D721Med (cell line): ENCODE data around the gene CYP2U1.

Experiments
- DNase-seq: peaks from one replicate; pipeline ENCODE4 v3.0.0; 2011; ENCODE audit warnings: low spot score; ENCODE audit not compliant: insufficient read length
- FAIRE-seq: peaks from 2 replicates; lab custom pipeline; 2011; peaks lifted over from hg19 to GRCh38; lab: Jason Lieb, UNC
- TF ChIP-seq, protein P1 (sequence below): IDR thresholded peaks from 2 replicates; pipeline ENCODE4 v1.5.1; 2012; ENCODE audit warnings: mild to moderate bottlenecking, control low read depth; ENCODE audit not compliant: insufficient read depth; ENCODE audit errors: missing control alignments

The CYP2U1 gene

DNA sequence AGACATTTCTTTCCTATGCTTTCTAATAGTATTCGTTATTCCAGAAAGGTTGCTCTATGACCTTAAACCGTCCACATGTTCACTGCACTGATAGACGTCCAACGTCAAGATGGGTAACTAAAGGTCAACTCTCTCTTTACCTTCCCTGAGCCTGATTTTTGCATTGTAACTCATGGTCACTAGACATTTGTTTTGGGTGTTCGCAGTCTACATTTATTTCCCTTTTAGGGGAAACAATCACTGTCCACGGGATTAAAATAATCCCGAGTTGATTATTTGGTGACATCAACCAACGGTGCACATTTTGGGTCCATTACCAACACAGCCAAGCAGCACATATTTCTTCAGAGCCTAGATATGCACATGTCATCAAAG is 57.8 kb downstream of the CYP2U1 start:
- FAIRE-seq (peak; percentile 51), DNase-seq (no peak)

DNA sequence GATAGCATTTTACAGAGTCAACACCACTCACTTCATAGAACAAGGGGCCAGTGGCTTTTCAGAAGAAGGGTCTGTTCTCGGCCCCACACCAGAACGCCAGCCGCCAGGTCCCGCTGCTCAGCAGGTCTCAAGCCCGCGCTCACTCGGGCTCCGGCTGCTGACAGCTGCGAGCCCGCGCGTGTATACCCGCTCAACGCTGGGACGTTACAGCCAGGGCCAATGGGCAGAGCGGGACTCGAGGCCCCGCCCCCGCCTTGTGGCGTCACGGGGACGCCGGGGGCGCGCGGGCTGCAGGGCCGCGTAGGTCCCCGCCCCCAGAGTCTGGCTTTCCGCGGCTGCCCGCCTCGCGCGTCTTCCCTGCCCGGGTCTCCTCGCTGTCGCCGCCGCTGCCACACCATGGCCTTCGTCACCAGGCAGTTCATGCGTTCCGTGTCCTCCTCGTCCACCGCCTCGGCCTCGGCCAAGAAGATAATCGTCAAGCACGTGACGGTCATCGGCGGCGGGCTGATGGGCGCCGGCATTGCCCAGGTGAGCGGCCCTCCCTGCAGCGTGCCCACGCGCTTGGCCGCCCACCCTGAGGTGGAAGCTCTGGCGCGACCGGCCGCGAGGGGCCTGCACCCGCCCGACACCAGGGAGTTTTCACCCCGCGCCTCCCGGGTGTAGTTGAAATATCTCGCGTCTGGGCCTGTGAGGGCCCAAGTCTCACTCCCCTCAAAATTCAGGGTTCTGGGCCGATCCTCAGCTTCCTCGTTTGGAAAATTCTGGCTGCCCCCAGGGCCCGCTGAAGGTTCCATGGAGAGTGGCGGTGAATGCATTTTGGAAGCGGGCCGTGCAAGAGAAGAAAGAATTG is 58.4 kb downstream of the CYP2U1 start, which contains the start of gene HADH:
Gene HADH (plus strand): TSS at position 353 of the 850 bp plus-strand sequence. CDS start 44 bp downstream, at position 397.
- FAIRE-seq (no peak), DNase-seq (peak; percentile 92)
- TF ChIP-seq, protein P1, sequence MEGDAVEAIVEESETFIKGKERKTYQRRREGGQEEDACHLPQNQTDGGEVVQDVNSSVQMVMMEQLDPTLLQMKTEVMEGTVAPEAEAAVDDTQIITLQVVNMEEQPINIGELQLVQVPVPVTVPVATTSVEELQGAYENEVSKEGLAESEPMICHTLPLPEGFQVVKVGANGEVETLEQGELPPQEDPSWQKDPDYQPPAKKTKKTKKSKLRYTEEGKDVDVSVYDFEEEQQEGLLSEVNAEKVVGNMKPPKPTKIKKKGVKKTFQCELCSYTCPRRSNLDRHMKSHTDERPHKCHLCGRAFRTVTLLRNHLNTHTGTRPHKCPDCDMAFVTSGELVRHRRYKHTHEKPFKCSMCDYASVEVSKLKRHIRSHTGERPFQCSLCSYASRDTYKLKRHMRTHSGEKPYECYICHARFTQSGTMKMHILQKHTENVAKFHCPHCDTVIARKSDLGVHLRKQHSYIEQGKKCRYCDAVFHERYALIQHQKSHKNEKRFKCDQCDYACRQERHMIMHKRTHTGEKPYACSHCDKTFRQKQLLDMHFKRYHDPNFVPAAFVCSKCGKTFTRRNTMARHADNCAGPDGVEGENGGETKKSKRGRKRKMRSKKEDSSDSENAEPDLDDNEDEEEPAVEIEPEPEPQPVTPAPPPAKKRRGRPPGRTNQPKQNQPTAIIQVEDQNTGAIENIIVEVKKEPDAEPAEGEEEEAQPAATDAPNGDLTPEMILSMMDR, result no peak

More for the DNA sequence above, 57.8 kb downstream of the CYP2U1 start:
- TF ChIP-seq, protein P1, result no peak

DNA sequence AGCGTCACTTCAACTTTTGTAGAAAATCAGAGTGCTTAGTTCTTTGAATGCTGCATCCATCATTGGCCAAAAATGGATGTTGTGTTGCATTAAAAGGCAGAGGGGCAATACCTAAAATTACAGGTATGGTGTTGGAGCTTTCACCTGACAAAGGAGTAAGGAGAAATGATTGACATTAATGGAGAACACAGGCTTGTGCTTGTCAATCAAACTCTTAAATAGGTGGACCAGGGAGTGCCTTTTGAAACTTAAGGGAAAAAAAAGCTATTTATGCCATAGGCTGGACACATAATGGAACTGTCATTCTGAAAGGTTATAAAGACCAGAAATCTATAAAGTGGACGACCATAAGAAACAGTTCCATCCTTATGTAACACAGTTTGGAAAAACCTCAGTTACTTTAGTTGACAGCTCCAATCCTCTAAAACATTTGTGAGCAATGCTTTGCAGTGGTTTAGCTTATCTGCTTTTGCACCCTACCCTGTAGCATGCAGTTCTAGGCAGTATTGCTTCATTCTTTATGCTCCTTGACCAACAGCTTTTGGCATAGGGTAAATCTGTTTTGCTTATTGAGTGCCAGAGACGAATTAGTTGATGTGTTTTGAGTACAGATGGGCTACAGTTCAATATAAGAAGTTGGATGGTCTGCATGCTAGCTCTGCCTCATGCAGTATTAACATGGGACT is 60.7 kb downstream of the CYP2U1 start:
- DNase-seq, result no peak
- TF ChIP-seq, protein P1, result no peak
- no peak for FAIRE-seq

DNA sequence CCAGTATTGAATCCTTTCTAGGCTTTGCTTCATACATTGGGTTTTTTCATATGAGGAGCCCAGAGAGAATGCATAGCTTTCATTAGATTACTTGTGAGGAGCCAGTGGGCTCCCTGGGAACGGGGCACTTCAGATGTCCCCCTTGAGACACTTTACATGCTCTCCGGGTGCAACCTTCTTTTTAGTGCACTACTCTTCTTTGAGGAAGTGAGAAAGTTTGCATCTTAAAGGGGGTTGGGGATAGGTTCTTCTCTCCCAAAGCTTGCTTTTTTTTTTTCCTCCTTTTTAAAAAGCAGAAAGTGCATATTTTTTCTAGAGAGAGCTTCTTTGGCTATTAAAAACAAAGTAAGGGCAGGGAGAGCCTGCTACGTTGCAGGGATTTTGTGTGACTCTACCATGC is 62.6 kb downstream of the CYP2U1 start:
- TF ChIP-seq, protein P1, result no peak
- FAIRE-seq, result no peak
- no peak for DNase-seq

DNA sequence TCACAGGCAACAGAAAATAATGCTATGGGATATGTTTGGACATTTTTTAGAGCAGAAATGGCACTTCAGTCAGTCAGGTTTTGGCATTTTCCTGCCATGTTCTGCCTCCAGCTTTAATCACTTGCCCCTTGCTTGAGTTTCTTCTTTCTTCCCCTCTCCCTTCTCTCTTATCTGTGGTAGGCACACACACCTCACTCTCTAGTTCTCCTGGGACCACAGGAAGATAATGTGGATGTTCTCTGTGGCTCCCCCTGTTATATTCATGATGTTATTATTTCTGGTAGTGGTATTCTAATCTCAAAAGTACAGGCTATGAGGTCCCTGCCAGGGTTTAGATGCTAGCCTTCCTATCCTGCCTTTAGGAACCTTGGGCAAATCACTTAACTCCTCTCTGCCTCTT is 63.5 kb downstream of the CYP2U1 start:
- FAIRE-seq, result no peak
- DNase-seq, result no peak
- TF ChIP-seq, protein P1, result no peak

DNA sequence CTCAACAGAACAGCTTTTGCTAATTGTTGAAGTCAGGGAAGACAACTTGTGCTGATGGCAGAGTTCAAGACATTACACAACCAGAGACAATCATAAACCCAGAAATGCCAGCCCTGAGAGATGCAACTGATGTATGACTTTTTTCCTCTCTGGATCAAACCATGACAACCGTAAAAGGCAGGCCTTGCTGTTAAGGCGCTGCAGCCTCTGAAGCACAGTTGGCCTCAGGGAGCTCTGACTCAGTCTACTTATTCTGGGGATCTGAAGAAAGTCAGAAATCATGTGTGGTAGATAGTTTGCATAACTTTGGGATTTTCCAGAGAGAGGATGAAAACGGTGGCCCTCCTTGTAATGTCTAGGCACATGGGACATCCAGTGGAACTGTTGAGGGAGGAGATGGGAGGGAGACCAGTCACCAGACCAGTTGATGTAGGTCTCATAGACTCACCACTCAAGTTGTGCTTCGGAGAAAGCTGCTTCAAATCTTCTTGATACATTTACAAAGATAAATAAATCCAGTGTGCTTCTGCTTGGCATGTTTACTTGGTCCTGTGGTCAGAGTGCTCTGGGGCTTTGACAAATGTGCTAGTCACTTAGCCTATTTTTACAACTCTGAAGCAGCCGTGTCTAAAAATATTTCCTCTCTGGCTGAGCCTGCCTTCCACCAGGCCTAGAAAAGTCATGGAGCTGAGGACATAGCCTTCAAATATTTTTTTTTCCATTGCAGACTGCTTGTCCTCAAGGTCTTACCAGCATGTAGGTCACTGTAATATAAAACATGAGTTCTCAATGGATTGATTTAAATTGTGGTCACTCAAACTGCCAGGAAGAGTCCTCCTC is 65.8 kb downstream of the CYP2U1 start:
- FAIRE-seq (no peak), DNase-seq (no peak)
- TF ChIP-seq, protein P1, result no peak
